Astrocyte (in vitro differentiated cells and primary cell): ENCODE results near the gene TMCC1.

Source experiments
- EZH2 ChIP-seq: IDR thresholded peaks from 2 replicates; pipeline ENCODE4 v1.6.1; 2012; ENCODE audit warnings: mild to moderate bottlenecking, low read length, inconsistent platforms; ENCODE audit not compliant: insufficient read depth
- TF ChIP-seq, protein P1 (sequence below): IDR thresholded peaks from 2 replicates; pipeline ENCODE4 v1.5.1; 2011; ENCODE audit warnings: low read depth, mild to moderate bottlenecking, inconsistent platforms, low read length, moderate library complexity; ENCODE audit not compliant: insufficient read depth

DNA sequence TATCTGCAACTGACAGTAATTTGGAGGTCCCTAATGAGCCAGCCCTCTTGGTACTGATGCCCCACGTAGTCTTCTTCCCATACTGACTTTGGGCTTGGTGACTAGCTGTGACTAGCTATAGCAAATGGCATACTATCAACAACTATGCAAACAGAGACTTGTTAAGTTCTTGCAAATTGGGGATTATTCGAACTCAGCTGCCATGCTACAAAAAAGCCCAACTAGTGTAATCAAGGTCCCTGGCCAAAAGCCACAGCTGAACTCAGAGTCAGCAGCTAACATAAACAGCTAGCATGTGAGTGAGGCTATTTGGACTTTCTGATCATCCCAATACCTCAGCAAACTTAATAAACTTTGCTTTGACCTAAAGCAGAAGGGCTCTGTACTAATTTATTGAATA, 165.8 kb downstream of the TMCC1 start:
- no peak for TF ChIP-seq EZH2
- TF ChIP-seq, protein P1, sequence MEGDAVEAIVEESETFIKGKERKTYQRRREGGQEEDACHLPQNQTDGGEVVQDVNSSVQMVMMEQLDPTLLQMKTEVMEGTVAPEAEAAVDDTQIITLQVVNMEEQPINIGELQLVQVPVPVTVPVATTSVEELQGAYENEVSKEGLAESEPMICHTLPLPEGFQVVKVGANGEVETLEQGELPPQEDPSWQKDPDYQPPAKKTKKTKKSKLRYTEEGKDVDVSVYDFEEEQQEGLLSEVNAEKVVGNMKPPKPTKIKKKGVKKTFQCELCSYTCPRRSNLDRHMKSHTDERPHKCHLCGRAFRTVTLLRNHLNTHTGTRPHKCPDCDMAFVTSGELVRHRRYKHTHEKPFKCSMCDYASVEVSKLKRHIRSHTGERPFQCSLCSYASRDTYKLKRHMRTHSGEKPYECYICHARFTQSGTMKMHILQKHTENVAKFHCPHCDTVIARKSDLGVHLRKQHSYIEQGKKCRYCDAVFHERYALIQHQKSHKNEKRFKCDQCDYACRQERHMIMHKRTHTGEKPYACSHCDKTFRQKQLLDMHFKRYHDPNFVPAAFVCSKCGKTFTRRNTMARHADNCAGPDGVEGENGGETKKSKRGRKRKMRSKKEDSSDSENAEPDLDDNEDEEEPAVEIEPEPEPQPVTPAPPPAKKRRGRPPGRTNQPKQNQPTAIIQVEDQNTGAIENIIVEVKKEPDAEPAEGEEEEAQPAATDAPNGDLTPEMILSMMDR, result no peak
